Mesenteric fat pad (tissue), 1 donor: ENCODE measurements around the gene ZBTB16. TPM values are rescaled to one million over a fixed set of nuclear protein-coding genes. Genes with fewer than 3 reads are reported as not detected.

Source experiments
- DNase-seq: peaks from one replicate; pipeline ENCODE4 v3.0.0-alpha.2; 2020; ENCODE audit warnings: low spot score
- total RNA-seq: library from RNA; stranded (reverse); fragmentation: NEBNext Ultra II Directional; extraction: Animal tissue kit (Norgen Biotek cat#: 25700); gene quantifications from one replicate; pipeline ENCODE4 v1.2.1, GENCODE V29; 2021
- donor health status: DM: yes; HTN: yes; CAD: no.

Gene ZBTB16
- total RNA-seq, 1 donor from 2014 or later = 196 TPM

DNA sequence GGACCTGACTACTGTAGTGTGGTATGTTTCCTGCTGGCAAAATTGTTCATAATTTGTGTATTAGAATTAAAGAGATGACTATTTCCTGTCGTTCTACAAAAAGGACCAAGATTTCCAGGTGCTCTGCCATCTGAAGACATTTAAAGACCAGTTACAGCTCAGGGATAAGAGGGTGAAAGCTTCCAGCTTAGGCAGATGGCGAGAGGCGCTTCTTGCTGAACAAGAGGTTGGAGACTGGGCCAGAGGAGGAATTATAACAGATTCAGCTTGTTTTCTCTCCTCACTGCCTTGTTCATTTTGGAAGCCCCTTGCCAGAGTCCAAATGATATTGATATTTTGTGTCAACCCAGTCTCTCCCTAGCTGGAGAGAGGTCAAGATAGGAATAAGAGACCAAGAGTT, 213.6 kb downstream of the ZBTB16 start:
- no peak for DNase-seq

DNA sequence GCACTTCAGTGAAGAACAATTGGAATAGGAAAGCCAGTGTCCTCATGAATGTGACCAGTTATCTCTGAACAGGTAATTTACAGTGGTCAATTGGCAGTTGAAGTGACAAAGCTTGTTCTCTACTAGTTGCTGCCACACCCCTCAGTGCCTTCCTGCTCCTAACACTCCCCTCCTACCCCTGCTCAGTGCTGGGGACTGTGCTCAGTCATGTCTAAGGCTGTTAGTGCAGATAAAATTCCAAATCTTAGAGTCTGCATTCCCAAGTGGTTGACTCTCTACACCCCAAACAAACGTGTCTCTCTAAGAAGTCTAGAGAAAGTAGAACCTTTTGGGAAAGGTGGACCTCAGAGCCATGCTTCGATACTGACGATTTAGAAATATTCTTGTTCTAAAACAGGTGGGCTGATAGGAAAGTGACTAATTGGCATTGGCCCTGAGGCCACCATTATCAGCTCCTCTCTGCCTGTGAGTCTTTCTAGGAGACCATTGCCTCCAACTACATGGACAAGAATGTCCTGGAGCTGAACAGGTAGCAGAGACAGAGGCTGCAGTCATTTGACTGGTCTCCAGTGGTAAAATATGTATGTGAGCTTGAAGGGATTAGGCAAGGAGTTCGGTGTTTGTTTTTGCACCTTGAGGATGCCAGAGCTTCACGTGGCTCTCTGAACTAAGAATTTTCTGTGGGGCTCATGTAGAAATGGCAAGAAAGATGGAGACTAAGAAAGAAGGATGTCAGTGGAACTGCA, 214.6 kb downstream of the ZBTB16 start:
- DNase-seq = peak; percentile 9

DNA sequence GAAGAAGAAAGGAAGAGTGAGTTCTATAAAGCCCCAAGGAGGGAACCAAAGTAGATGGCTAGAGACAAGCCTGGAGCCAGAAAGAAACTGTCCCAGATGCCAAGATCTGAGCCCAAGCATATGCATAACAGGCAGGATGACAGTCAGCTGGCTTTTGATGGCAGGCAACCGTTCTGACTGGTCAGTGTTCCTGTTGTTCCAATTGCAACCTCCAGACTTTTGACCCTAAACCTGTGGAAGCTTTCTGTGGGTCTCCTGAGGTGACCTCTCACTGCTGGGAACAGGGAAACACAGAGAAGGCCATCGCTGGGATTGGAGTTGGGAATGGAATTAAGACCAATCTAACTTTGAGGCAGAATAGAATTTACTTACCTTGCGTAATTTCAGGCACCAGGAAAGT, 215.1 kb downstream of the ZBTB16 start:
- peak; percentile 57 for DNase-seq

DNA sequence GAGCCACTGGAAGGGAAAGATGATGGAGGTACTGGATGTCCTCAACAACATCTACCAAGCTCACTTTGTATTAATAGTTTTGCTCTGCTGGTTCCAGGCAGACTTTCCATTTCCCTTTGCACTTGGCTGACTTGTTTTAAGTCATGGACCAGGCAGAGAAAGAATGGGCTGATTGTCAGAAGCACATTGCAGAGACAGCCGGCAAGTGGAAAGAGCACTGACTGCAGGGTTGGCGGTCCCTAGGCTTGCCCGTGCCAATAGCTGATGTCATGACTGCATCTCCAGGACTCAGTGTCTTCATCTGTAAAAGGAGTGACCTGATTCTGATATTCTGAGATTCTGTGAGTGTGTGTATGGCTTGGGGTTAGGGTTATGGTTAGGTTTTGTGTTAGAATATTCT, 215.8 kb downstream of the ZBTB16 start:
- peak; percentile 62 for DNase-seq

DNA sequence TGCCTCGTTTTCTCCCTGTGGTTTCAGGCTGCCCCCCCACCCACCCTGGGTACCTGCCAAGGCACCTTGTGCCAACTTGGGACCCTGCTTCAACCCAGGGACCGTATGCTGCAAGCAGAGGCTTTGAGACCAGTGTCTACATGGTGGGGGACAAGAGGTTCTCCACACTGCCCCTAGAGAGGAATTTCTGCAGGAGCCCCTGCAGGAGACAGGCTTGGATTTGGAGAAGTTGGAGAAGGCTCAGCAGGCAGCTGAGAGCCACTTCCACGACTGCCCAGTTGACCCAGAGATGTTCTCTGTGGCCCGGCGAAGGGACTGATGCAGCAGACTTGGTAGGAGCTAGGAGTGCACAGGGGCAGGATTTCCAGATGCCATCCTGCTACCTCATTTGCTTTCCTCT, 216.6 kb downstream of the ZBTB16 start:
- peak; percentile 16 for DNase-seq

DNA sequence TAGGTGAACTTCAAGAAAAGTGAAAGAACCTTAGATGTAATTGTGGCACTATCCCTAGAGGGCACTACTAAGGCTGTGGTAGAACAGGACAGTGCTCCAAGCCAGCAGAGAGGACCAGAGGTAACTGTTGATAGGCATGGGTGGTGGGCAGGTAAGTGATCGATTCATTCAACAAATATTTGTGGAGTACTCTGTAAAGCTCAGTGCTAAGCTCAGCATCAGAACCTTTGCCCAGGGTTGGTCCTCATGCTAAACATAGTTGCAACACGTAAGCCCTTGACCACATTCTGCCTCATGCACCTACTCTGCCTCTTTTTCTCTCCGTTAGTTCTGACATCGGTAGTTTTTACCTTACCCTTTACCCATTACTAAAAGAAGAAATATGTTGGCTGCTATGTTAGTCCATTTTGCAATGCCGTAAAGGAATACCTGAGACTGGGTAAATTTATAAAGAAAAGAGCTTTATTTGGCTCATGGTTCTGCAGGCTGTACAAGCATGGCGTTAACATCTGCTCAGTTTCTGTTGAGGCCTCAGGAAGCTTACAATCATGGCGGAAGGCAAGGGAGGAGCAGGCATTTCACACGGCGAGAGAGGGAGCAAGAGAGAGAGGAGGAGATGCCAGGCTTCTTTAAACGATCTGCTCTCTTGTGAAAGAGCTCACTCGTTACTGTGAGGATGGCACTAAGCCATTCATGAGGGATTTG, 218.3 kb downstream of the ZBTB16 start:
- no peak for DNase-seq

DNA sequence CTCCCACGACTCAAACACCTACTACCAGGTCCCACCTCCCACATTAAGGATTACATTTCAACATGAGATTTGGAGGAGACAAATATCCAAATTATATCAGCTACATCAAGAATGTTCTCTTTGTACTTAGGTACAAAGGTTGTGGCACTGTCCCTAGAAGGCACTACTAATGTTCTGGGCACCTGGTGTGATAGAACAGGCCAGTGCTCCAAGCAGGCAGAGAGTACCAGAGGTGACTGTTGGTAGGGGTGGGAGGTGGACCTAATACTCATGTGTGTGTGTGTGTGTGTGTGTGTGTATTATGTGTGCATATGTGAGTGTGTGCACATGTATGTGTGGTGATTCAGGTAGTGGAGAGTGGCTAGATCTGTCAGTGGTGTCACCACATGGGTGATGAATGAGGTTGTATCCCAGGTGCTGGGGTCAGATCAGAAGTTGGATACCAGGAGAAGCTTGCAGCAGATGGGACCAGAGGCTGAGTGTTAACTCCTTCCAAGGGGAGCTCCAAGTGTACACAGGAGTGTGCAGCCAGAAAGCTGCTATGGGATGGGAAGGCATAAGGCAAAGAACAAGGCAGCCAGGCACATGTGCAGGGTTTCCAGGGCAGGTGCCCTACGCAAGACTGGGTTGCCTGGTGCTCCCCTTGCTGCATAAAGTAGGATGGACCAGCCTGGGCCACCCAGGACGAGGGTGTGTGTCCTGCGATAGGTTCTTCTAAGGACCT, 219.0 kb downstream of the ZBTB16 start:
- DNase-seq = no peak

DNA sequence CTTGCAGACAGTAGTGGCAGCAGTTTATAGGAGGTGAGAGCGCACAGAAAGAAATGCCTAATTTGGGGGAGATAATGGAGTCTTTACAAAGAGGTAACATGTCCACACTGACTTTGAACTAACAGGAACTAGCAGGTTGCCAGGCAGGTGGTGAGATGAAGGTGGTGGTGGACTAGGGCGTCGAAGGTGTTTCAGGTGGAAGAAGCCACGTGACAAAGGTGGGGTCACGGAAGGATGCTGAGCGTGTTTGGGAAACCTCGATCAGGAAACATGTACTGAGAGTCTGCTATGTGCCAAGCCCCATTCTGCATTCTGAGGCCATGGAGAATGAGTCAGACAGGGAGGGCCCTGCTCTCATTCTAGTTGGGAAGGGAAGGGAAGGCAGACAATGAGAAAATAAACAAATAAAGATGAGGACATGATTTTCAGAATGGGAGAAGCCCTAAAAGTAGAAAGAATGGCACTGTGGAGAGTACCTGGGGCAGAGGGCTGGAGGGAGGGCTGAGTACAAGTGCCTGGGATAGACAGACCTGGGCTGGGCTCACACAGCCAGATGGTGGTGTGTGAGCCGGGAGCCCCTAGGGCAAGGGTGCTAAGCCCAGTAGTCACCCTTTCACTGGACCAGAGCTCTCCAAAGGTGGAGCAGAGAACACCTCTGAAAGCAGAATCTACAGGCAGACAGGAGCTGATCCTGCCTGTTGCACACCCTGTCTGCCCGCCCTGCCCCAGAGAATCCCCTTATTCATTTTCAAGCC, 220.5 kb downstream of the ZBTB16 start:
- DNase-seq = no peak

DNA sequence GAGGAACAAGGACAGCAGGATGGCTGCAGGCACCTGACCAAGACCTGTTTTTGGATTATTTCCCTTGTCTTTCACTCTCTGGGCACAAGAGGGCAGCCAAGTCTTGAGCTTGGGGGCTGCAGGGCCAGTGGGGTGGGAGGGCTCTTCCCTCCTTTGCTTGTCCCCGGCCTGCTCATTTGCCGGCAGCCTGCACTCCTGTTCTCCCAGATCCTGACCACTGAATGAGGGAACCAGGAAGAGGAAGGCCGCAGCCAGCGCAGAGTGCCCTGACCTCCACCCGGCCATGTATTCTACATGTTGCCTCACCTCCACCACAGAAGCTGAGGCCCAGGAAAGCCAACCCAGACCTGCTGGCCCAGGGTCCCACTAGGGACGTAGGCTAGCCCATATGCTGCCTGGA, 221.2 kb downstream of the ZBTB16 start:
- DNase-seq = no peak

DNA sequence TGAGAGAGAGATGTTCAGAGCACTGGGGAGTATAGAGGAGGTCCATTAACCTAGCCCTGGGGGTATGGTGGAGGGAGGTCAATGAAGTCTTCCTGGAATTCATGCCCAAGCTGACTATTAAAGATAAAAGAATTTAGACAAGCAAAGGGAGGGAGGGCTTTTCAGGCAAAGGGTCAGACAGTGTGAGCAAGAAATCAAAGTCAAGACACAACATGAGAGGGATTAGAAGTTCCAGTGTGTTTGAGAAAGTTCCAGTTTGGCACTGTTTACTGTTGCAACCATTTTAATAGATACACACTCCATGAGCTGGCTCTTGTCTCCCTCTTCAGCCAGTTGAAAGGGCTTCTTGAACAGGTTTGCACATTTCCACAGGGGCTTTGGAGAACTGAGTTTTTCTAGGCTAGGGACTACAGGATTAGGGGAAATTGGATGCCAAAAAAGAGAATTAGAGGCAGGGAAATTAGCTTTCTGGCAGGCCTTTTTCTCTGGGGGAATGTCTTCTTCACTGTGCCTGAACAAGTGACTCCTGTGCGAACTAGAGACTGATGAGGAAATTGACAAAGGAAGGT, 222.0 kb downstream of the ZBTB16 start:
- no peak for DNase-seq

DNA sequence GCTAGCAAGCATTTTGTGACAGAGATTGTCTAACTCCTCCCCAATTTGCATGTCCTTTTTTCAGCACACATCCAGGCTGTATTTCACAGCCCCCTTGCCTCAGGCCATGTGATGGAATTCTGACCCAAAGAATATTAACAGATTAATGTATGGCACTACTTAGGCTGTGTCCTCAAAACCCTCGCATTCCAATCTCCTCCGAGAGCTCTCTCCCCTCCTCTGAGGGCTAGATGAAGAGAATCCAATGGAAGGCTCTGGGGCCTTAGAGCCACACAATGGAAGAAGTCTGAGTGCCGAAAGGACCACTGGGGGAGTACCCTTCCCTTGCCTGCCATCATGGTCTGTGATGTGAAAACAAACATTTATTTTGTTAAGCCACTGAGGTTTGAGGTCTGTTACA, 223.0 kb downstream of the ZBTB16 start:
- DNase-seq = no peak

DNA sequence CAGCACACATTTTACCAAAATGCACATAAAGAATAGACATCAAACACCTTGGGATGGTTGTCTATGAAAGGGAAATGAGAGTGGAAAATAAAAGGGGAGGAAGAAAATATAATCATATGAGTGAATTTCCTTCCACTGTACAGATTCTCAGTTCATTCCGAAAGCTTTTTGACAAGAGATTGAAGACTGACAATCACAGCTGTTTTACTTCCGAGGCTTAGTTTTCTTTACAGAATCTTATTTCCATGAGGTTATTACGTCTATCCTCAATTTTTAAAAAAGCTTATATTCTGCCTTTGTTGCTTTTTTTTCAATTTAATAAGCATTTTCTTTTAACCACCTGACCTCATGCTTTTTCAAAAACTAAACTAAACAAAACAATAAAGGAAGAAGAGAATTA, 223.9 kb downstream of the ZBTB16 start:
- no peak for DNase-seq

DNA sequence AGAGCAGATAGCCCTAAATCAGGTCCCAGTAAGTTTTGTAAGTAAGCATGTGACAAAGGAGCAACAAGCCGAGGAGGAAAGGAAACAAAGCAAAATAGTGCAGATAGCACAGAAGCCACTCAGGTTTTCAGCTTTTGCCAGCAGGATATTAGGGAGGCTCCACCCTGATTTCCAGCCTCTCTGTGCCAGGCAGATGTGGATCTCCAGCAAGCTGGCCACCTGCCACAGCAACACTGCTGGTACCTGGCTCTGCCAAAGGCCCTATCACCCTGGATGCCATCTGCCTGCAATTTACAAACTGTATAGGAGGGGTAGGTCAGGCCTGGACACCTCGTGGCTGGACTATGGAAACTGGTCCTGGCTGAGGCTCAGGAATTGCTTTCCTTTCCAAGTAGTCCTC, 224.5 kb downstream of the ZBTB16 start:
- DNase-seq = no peak

DNA sequence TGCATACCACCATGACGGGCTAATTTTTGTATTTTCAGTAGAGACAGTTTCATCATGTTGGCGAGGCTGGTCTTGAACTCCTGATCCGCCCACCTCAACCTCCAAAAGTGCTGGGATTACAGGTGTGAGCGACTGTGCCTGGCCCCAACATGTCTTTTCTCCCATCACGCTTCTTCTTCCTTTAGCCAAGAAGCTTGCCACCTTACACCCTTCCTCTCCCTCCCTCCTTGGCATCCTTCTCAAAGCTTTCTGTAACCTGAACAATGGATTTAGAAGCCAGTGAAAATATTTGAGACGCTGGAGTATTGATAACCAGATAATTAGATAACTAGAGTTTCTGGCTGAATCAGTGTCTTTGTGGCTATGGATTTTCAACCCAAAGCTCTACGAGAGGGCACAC, 225.4 kb downstream of the ZBTB16 start:
- no peak for DNase-seq

DNA sequence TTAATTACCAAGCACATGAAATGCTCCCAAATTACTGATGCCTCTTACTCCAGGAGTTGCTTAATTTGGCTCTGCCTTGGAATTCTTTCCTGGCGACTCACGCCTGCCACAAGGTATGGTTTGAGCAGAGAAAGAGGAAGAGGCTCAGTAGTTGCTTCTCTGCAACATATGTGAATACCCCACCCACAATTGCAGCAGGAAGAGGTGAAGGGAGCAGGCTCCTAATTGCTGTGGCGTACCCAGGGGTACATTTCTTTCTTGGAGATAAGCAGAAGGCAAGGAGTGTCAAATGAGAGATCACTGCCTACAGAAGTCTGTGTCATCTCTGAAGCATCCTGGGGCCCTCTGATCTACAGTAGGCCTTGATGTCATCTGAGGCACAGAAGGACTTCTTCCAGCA, 226.1 kb downstream of the ZBTB16 start:
- no peak for DNase-seq

DNA sequence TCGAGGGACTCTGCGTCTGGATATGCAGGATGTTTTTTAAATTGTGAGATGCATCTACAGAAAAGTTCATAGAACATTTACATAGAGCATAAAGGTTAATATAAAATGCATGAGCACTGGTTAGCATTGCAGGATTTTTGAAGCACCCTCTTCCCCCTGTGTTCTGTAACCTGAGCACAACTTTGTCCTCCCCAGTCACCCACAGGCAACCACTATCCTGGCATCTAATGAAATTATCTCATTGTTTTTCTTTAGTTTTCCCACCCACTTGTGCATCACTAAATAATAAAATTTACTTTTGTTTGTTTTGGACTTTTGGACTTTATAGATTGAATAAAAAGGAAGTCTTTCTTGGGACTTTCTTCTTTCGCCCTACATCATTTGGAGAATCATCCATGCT, 226.7 kb downstream of the ZBTB16 start:
- no peak for DNase-seq

DNA sequence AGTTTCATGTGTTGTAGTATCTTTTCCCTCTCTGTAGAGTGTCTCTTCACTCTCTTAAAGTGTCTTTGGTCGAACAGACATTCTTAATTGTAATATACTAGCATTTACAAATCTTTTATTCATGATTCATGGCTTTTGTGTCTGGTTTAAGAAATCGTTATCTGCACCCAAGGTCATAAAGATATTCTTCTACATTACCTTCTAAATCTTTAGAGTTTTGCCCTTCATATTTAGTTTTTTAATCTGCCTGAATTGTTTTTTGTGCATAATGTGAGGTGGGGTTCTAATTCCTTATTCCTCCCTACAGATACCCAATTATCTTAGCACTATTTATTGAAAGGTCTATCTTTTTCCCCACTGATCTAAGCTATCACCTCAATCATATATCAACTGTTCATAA, 227.6 kb downstream of the ZBTB16 start:
- DNase-seq = no peak

DNA sequence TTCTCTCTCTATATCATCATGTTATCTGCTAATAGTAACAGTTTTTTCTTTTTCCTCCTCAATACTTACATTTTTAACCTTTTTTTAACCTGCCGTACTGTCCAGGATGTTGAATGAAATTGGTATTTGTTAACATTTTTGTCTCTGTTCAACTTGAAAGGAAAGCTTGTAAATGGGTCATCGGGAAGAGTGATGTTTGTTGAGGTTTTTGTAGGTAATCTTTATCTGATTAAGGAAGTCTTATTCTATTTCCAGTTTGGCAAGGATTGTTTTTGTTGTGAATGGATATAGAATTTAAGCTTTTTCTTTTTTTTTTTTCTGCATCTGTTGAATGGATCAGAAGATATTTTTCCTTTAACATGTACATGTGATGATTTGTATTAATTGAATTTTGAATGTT, 228.6 kb downstream of the ZBTB16 start:
- no peak for DNase-seq

DNA sequence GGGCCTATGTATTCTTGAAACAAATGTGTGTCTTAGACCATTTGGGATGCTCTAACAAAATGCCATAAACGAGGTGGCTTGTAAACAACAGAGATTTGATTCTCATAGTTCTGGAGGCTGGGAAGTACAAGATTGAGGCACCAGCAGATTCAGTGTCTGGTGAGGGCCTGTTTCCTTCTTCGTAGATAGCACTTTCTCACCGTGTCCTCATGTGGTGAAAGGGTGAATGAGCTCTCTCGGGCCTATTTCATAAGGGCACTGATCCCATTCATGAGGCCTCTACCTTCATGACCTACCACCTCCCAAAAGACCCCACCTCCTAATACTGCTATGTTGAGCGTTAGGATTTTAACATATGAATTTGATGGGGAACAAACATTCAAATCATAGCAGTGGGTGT, 230.3 kb downstream of the ZBTB16 start:
- DNase-seq = no peak

DNA sequence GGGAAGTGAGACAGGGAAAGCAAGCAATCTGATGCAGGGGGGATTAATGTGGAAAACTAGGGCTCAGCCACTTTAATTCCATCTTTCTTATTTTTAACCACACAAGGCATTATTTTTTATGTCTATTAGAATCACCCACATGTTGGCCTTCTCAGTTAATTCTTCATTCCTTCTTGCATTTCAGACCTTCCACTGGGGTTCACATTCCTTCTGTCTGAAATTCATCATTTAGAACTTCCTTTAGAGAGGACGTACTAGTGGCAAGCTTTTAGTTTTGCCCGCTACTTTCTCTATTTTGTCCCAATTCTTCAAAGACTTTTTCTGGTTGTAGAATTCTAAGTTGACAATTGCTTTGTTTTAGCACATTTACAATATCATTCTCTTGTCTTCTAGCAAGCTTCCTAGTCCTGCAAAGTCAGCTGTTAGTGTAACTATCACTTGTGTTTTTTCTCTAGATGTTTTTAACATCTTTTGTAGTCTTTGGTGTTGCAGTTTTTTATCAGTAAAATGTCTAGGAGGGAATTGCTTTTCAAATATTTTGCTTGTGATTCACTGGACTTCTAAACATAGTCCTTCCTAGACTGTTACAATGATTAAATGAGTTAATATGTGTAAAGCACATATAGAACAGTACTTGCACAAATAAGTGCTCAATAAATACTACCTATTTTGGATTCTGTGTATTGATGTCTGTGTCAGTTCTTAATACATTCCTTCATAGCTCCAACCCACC, 231.2 kb downstream of the ZBTB16 start:
- no peak for DNase-seq

DNA sequence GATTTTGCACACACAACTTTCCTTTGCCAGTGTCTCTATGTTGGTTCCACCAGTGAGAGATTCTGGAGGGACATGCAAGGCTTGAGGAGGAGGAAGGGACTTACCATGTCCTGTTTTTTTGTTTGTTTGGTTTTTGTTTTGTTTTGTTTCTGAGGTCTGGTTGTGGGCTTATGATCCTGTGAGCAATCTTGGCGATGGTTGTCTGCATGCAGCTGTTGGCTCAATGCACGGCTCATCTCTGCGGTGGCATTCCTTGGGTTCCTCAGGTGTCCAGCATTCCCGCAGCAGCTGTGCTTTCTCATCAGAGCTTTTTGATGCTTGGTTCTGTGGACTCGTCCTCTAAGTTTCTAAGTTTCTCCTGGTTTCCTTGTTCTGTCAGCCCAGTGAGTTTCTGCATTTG, 231.9 kb downstream of the ZBTB16 start:
- DNase-seq = no peak
